Small intestine (tissue), 7 donors: ENCODE results near the gene BFAR. TPM values are rescaled to one million over a fixed set of nuclear protein-coding genes. Genes with fewer than 3 reads are reported as not detected.

Experiments
- DNase-seq, 2 donors: peaks; one replicate each; pipeline versions ENCODE4 v3.0.0 to v3.0.0-alpha.2; 2013
- FAIRE-seq: peaks from 2 replicates; lab custom pipeline; 2012; peaks lifted over from hg19 to GRCh38; lab: Jason Lieb, UNC
- H3K27ac ChIP-seq, 3 donors: one replicate each; pipeline ENCODE4 v1.5.1; 2013; ENCODE audit warnings: low read length in 2 of 3, mild to moderate bottlenecking in 2 of 3, control low read depth in 1 of 3, inconsistent platforms in 1 of 3, low read depth in 1 of 3, moderate library complexity in 1 of 3
- H3K27me3 ChIP-seq, 3 donors: one replicate each; pipeline ENCODE4 v1.6.1; 2013; ENCODE audit warnings: low read length in 3 of 3, inconsistent platforms in 1 of 3; ENCODE audit not compliant: control insufficient read depth in 3 of 3, insufficient read depth in 3 of 3
- H3K36me3 ChIP-seq, 3 donors: one replicate each; pipeline ENCODE4 v1.6.1; 2013; ENCODE audit warnings: low read length in 3 of 3, inconsistent platforms in 1 of 3, low read depth in 1 of 3, mild to moderate bottlenecking in 1 of 3, moderate library complexity in 1 of 3; ENCODE audit not compliant: control insufficient read depth in 3 of 3, insufficient read depth in 2 of 3
- H3K4me1 ChIP-seq, 3 donors: one replicate each; pipeline ENCODE4 v1.6.1; 2013; ENCODE audit warnings: low read length in 2 of 3, inconsistent platforms in 1 of 3, low read depth in 1 of 3, mild to moderate bottlenecking in 1 of 3, moderate library complexity in 1 of 3; ENCODE audit not compliant: control insufficient read depth in 3 of 3, insufficient read depth in 2 of 3
- H3K4me3 ChIP-seq, 3 donors: one replicate each; pipeline ENCODE4 v1.5.1; 2013; ENCODE audit warnings: low read length in 3 of 3, control low read depth in 1 of 3, inconsistent platforms in 1 of 3, low read depth in 1 of 3, mild to moderate bottlenecking in 1 of 3, moderate library complexity in 1 of 3
- H3K9me3 ChIP-seq, 2 donors: one replicate each; pipeline ENCODE4 v1.6.1; 2013; ENCODE audit warnings: low read depth in 1 of 2, low read length in 1 of 2; ENCODE audit not compliant: control insufficient read depth in 2 of 2, insufficient read depth in 1 of 2
- WGBS, 3 donors: extraction: QIAGEN DNeasy Blood & Tissue Kit; methylation state at CpG; one replicate each; pipeline ENCODE4 v1.1.7; 2013; 5-methylcytosine and 5-hydroxymethylcytosine counted together
- polyA plus RNA-seq, 4 donors: library from polyadenylated mRNA; stranded (reverse) in 3 of 4; unstranded in 1 of 4; fragments of 200-250 nt in 3 of 4; fragments of 120-200 nt in 1 of 4; gene quantifications; one replicate each; pipeline versions ENCODE4 v1.2.1 to v1.2.3, GENCODE V29; 2013
- donor health status: healthy with polysubstance abuse.
- donor health status: control.
- donor health status: control.
- donor health status: Bipolar disorder and iron deficiency.
- donor health status: healthy.

Gene BFAR
- polyA plus RNA-seq, 4 donors = 38.9 to 62.1 (median 43.7) TPM

DNA sequence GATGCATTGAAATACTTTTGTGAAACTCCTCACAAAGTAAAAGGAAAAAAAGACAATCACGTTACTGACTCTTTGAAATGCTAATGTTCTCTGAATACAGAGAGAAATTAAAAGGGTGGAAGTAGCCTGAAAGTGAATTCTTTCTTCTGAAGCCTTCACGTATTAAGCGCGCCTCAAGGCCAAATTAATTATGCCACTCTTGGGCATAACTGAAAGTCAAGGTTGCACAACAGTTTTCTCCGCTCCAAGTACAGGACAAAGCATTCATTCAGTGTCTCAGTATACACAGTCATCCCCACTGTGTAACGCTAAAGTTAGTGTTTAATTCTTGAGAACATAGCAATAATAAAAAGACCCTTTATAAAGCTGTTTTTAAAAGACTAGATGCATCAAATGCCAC is 24.1 kb upstream of the BFAR start:
- Histone ChIP-seq H3K27me3 (no peaks in the 10 kb centered on the region), H3K27ac (no peak overlapping the region), H3K36me3 (peaks cover 10 to 41% (median 10%) of the 10 kb centered on the region in 3 donors), H3K4me1 (no peaks in the 10 kb centered on the region), H3K4me3 (no peak overlapping the region), H3K9me3 (no peaks in the 10 kb centered on the region)
- no peak for FAIRE-seq
- DNase-seq = no peak
- WGBS, 3 donors = 86 to 93% (median 89%) methylated on average over 6 of the region's 6 CpGs

DNA sequence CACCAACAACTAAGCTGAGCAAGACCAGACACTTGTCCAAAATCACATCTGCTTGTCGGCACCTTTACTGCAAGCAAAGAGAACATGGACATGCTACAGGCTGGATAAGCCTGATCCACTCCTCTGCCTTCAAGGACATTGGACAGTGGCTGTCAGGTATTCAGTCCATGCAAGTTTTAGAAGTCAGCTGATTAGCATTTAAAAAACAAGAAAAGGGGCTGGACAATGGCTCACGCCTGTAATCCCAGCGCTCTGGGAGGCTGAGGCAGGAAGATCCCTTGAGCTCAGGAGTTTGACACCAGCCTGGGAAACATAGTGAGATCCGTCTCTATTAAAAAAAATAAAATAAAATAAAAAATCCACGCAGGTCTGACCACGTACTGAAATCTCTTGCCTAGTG is 23.0 kb upstream of the BFAR start:
- Histone ChIP-seq H3K36me3 (peaks cover 9 to 45% (median 10%) of the 10 kb centered on the region in 3 donors), H3K4me1 (no peaks in the 10 kb centered on the region), H3K9me3 (no peaks in the 10 kb centered on the region), H3K27me3 (no peaks in the 10 kb centered on the region), H3K27ac (no peak overlapping the region), H3K4me3 (no peak overlapping the region)
- 94 to 97% (median 97%) methylated on average over 6 of the region's 6 CpGs for WGBS, 3 donors
- FAIRE-seq = no peak
- DNase-seq = no peak

DNA sequence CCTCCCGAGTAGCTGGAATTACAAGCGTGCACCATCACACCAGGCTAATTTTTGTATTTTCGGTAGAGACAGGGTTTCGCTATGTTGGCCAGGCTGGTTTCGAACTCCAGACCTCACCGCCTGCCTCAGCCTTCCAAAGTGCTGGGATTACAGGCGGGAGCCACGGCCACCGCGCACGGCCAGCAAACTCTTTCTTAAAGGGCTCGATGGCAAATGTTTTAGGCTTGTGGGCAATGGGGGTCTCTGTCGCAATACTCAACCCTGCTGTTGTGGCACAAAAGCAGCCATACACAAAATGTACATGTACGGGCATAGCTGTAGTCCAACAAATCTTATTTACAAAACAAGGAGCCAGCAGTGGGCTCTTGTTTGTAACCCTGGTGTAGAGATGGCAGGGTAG is 21.1 kb upstream of the BFAR start:
- DNase-seq (no peak), FAIRE-seq (no peak)
- Histone ChIP-seq H3K4me1 (no peaks in the 10 kb centered on the region), H3K9me3 (no peaks in the 10 kb centered on the region), H3K36me3 (peaks cover 13 to 43% (median 14%) of the 10 kb centered on the region in 3 donors), H3K27ac (no peak overlapping the region), H3K27me3 (no peaks in the 10 kb centered on the region), H3K4me3 (no peak overlapping the region)
- WGBS, 3 donors = 98 to 99% (median 99%) methylated on average over 14 of the region's 14 CpGs

DNA sequence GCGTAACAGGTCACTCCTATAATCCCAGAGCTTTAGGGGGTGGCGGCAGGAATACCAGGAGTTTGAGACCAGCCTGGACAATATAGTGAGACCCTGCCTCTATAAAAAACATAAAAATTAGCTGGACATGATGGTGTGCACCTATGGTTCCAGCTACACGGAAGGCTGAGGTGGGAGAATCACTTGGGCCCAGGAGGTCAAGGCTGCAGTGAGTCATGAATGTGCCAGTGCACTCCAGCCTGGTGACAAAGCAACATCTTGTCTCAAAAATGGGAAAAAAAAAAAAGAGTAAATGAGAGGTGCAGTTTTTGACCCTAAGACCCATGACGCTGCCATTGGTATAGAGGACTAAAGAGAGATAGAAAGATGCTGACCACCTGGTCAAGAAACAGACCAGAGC is 18.8 kb upstream of the BFAR start:
- H3K36me3 ChIP-seq = peaks cover 13 to 48% (median 17%) of the 10 kb centered on the region in 3 donors
- H3K27me3 ChIP-seq = no peaks in the 10 kb centered on the region
- H3K27ac ChIP-seq = no peak overlapping the region
- DNase-seq (no peak), FAIRE-seq (no peak)
- H3K9me3 ChIP-seq = no peaks in the 10 kb centered on the region
- H3K4me1 ChIP-seq = no peaks in the 10 kb centered on the region
- WGBS, 3 donors = 99% methylated on average over 4 of the region's 4 CpGs
- no peak overlapping the region for H3K4me3 ChIP-seq

DNA sequence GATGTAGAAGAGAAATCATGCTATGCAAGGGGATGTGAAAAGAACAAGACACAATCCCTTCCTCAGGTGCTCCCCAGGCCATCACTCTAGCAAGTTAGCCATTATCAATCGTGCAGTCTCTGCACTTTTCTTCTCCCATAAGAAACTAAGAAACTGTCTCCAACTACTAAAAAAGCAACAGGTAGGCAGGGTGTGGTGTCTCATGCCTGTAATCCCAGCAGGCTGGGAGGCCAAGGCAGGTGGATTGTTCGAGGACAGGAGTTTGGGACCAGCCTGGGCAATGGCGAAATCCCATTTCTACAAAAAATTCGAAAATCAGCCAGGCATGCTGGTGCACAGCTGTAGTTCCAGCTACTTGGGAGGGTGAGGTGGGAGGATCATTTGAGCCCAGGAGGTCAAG is 16.5 kb upstream of the BFAR start:
- Histone ChIP-seq H3K4me3 (no peak overlapping the region), H3K9me3 (no peaks in the 10 kb centered on the region), H3K27ac (no peak overlapping the region), H3K27me3 (no peaks in the 10 kb centered on the region), H3K4me1 (no peaks in the 10 kb centered on the region), H3K36me3 (peaks cover 8 to 43% (median 17%) of the 10 kb centered on the region in 3 donors)
- 95 to 98% (median 95%) methylated on average over 4 of the region's 4 CpGs for WGBS, 3 donors
- FAIRE-seq = no peak
- DNase-seq = no peak

DNA sequence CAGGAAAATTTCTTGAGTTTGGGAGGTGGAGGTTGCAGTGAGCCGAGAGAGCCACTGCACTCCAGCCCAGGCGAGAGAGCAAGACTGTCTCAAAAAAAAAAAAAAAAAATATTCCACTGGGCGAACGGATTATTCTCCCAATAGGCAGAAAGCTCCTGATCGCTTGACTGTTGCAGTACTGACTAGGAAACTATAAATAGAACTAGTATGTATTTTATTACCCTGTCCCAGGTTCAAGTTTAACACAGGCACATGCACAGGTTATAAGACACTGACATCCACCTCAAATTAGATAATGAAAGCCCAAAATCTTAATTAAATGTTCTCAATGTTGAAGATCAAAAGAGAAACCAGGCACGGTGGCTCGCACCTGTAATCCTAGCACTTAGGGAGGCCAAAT is 14.2 kb upstream of the BFAR start:
- no peak for FAIRE-seq
- no peaks in the 10 kb centered on the region for H3K27me3 ChIP-seq
- H3K27ac ChIP-seq = no peak overlapping the region
- H3K4me1 ChIP-seq = no peaks in the 10 kb centered on the region
- DNase-seq = no peak
- H3K4me3 ChIP-seq = no peak overlapping the region
- H3K36me3 ChIP-seq = peaks cover 4 to 46% (median 15%) of the 10 kb centered on the region in 3 donors
- no peaks in the 10 kb centered on the region for H3K9me3 ChIP-seq
- 88 to 94% (median 94%) methylated on average over 7 of the region's 7 CpGs for WGBS, 3 donors

DNA sequence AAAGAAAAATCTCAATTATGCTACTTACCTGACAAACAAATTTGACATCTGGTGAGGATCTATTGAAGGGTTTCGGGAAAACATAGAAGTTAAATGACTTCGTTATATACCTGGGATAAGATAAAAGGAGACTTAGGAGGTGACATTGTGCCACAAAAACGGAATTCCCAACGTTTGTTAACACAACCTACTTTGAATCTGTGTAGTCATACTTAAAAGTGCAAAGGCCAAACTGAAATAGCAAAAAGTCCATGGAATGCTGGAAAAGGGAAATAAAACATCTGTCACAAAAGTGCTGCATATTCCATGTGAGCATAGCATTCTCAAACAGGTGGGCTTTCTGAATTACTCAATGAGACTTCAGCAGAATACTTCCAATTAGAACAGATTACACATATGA is 5.7 kb upstream of the BFAR start:
- Histone ChIP-seq H3K36me3 (peaks cover 2 to 27% (median 2%) of the 10 kb centered on the region in 3 donors), H3K27me3 (no peaks in the 10 kb centered on the region), H3K27ac (no peak overlapping the region), H3K9me3 (peaks cover 0 to 3% of the 10 kb centered on the region in 2 donors), H3K4me3 (no peak overlapping the region), H3K4me1 (peaks cover 0 to 9% (median 4%) of the 10 kb centered on the region in 3 donors)
- FAIRE-seq (no peak), DNase-seq (no peak)
- WGBS, 3 donors = 79 to 83% (median 80%) methylated on average over 4 of the region's 4 CpGs

DNA sequence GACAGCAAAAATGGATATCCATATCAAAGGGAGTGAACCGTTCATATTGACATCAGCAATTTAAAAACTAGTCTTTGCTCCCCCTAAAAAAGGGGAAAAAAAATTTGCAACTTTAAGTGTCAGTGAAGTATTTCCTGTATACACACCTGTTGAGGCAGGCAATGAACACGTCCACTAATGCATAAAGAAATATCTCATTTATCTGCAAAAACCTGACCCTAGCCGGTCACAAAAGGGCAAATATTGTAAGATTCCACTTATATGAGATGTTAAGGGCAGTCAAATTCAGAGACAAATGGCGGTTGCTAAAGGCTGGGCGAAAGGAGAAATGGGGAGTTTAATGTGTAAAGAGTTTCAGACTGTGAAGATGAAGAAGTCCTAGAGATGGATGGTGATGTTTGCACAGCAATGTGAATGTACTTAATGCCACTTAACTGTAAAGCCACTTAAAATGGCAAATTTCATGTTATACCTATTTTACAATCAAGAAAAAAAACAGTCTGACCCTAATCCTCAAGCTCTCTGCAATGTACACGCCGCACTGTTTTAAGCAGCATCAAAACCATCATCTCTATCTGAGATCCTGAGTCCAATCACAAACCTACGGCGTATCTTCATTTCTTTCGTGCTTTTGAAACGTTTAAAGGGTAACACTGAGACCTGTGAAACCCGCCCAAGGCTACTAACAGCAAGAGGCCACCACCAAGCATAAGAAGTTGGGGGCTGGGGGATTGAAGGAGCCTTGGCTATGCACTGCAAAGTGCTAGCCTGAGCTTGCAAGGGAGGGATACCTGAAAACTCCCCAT is 3.7 kb upstream of the BFAR start:
- peaks cover 0 to 3% of the 10 kb centered on the region in 2 donors for H3K9me3 ChIP-seq
- 46 to 53% (median 51%) methylated on average over 12 of the region's 12 CpGs for WGBS, 3 donors
- H3K27me3 ChIP-seq = no peaks in the 10 kb centered on the region
- peak overlapping the region; percentile 83 to 97 (median 88) for H3K4me3 ChIP-seq
- peaks cover 0 to 10% (median 6%) of the 10 kb centered on the region in 3 donors for H3K4me1 ChIP-seq
- peak overlapping the region; percentile 86 to 97 (median 86) for H3K27ac ChIP-seq
- peaks cover 2 to 18% (median 2%) of the 10 kb centered on the region in 3 donors for H3K36me3 ChIP-seq
- DNase-seq (no peak), FAIRE-seq (no peak)
